T follicular helper cell (primary cell): ENCODE data around the gene KCNIP3.

Experiments used
- DNase-seq: peaks from one replicate; pipeline ENCODE4 v3.0.0-alpha.2; 2020; ENCODE audit warnings: low read depth

The KCNIP3 gene

DNA sequence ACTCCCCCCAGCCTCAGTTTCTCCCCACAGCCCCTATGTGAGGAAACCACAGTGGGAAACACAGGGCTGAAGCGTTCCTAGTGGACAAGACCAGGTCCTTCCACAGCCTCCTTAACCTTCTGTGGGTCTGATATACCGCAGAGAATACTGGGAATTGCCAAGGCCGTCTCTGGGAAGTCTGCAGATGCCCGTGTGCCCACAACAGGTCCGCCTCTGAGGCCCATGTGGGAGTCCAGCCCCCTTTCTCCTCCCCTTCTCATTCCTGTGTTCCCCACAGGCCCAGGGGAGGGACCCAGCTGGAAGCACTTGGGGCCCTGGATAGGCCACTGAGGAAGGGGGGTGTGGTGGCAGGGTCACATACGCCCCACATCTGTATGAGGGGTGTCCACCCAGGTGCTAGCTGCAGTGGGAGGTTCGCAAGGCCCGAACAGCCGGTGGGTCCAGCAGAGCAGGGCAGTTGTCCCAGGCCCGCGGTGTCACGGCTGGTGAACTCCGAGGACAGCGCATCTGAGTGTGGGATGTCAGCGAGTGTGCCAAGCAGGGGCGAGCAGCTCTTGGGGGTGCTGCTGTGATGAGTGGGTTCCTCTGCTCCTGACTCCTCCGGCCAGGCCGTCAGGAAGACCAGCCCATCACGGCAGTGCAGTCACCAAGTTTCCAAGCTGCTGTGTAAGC, 2.4 kb upstream of the KCNIP3 start:
- no peak for DNase-seq

- DNase-seq = no peak
These were observed 1.8 kb upstream of the KCNIP3 start for GRCh38 chr2:95295376-95295775.

- no peak for DNase-seq
These were observed 1.1 kb upstream of the KCNIP3 start for GRCh38 chr2:95296011-95296410.

GRCh38 chr2:95297639-95298395, 670 bp downstream of the KCNIP3 start:
- DNase-seq = no peak

DNA sequence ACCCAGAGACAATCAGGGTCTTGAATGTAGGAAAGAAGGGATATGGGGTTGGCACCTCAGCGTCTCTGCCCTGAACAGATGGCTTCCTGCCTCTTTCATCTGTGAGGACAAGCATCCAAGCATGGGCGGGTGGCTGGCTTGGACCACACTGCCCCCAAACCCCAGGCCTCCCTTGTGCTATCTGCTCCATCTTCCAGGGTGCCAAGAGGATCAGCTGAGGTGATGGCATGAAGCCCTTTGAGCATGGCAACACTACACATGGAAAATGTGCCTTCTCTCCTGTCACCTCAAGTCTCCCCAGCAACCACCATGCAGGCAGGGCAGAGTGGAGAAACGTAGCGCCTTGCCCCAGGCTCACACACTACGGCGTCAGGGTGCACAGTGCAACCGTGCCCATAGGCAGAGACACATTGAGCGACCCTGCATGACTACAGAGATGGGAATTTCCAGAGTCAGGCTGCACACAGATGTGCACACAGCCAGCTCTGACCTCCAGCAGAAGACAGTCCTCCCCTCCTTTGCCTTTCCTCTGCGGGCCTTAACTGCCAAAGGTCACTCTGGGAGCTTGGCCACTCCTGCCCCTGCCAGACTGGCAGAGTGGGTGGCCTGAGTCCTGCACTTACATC, 1.5 kb downstream of the KCNIP3 start:
- DNase-seq = no peak

DNA sequence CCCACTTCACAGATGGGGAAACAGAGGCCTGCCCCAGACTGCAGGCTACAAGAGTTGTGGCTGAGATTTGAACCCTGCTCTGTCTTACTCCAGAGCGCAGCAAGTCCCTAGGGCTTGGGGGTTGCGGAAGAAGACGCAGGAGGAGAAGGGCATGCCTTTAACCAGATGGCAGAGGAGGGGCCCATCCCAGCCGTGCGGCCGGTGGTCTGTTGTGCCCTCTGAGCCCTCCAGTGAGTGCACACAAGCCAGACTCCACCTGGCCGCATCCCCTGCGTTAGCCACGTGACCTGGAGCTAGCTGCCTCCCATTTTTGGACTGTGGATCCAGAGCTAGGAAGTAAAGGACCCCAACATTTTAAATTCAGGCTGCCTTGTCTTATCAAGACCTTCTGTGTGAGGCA, 2.8 kb downstream of the KCNIP3 start:
- no peak for DNase-seq

DNA sequence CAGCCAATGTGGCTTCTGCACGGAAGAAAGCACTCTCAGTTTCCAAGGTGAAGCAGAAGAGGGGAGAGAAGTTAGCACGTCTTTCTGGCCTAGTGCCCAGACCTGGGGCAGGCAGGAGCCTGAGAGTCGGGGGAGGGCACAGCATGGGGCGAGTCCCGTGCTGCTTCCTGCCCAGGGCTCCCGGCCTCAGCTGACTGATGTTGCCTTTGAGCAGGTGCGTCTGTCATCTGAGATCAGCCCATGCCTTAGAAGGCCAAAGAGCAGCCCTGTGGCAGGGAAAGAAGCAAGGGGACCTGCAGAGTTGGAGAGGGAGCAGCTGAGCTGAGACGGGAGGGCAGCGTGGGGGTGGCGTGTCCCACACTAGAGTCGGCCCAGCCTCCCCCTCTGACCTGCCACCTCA, 3.3 kb downstream of the KCNIP3 start:
- DNase-seq = no peak

DNA sequence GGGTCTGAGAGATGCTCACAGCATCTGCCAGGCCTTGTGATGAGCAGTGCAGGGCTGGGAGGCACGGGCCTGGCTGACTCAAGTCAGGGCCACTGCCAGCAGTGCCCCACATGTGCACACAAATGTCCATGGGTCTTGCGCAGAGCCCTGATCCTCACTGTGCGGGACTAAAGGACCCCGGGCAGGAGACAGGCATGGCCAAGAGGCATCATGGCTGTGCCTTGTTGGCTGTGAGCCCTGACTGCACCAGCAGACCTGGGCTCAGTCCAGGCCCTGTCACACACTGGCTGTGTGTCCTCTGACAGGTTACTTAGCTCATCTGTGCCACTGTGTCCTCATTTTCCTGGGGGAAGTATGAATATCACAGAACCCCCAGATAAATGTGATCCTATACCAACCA, 4.0 kb downstream of the KCNIP3 start:
- DNase-seq = no peak

GRCh38 chr2:95301876-95302641, 4.9 kb downstream of the KCNIP3 start:
- no peak for DNase-seq

- DNase-seq = no peak
These were observed 6.2 kb downstream of the KCNIP3 start for GRCh38 chr2:95303191-95303919.

DNA sequence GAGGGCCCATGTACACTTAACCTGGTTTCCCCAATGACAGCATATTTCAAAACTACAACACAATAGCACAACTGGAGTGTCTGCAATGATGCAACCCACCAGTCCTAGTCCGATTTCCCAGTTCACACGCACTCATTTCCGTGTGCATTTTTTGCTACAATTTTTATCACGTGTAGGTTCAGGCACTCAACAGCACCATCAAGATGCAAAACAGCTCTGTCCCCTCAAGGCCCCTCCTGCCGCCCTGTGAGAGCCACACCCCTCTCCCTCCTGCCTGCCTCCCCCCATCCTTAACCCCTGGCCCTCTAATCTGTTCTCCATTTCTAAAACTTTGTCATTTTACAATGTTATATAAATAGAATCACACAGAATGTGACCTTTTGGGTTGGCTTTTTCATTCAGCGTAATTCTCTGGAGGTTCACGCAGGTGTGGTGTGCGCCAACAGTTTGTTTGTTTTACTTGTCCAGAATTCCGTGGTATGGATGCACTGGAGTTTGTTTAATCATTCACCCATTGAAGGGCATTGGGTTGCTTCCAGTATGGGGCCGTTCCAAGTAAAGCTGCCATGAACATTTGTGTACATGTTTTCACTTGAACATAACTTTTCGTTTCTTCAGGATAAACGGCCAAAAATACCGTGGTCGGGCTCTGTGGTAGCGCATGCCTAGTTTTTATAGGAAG, 8.4 kb downstream of the KCNIP3 start:
- no peak for DNase-seq

DNA sequence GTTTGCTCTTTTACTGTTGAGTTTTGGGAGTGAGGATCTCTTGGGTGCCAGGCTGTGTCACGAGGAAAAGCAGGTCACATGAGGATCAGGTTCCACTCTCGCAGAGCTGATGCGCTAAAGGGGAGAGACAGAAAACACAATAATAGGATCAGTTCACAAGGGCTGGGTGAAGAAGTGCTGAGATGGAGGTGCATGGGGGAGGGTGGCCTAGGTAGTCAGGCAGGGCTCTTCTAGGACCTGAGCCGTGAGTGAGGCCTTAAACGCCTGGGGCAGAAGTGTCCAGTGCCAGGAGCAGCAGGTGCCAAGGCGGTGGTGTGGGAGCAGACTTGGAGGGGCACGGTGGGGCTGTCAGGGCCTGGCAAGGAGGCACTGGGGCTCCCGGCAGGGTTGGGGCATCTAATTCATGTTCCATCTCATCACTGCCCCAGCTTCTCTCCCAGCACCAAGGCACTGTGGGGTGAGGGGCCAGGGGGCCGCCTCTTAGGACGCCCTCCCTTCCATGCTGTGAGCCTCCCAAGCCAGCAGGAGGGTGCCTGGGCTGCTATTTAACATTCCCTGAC, 9.3 kb downstream of the KCNIP3 start:
- DNase-seq = no peak

DNA sequence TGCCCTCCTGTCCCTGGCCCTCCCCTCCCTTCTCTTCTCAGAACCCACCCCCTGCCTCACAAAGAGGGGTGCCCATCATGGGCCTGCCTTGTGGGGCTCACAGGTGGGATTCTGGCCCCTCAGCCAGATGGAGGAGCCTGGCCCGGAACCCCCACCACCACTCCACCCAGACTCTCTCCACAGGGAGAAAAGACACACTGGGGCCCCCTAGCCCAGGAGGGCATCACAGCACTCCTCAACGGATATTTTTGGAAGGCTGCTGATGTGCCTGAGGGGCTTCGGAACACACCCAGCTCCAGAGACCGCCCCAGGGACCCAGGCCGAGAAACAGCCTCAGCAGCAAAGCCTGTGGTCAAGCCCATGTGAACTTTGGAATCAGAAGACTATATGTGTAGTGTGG, 9.9 kb downstream of the KCNIP3 start:
- DNase-seq = no peak

GRCh38 chr2:95307878-95308277, 10.7 kb downstream of the KCNIP3 start:
- no peak for DNase-seq

DNA sequence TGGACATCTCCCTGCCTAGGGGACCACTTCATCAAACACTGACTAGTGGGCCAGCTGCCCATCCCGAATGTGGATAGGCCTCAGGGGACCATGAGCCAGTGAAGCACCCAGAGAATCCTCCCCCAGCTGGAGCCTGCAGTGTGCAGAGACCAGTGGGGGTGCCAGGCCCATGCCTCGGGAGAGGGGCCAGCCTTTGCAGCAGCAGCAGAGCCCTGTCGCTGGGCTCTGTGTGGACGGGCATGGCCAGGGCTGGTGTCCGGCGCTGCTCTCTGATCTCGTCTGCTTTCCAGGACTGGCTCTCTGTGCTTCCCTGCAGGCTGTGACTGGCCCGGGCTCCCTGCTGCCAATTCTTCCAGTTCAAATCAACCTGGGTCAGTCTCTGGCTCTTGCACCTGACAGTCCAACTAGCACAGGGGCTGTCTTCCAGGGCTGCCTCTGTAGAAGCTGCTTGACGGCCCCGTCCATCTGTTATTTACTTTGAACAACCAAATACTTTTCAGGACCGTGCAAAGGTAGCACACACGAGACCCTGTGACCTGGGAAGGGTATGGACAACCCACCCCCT, 11.4 kb downstream of the KCNIP3 start:
- DNase-seq = no peak

- no peak for DNase-seq
These were observed 12.5 kb downstream of the KCNIP3 start for GRCh38 chr2:95309599-95309998.

DNA sequence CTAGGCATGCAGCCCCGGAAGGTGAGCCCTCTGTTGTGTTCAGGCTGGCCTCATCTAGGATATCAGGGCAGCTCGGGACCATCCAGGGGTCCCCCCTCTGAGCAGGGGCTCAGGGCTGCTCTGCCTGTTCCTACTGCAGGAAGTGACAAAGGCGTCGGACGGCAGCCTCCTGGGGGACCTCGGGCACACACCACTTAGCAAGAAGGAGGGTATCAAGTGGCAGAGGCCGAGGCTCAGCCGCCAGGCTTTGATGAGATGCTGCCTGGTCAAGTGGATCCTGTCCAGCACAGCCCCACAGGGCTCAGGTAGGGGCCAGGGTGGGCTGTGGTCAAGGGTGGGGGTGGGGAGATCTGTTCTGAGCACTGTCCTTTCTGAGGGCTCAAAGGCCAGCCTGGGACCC, 13.1 kb downstream of the KCNIP3 start:
- DNase-seq = no peak

DNA sequence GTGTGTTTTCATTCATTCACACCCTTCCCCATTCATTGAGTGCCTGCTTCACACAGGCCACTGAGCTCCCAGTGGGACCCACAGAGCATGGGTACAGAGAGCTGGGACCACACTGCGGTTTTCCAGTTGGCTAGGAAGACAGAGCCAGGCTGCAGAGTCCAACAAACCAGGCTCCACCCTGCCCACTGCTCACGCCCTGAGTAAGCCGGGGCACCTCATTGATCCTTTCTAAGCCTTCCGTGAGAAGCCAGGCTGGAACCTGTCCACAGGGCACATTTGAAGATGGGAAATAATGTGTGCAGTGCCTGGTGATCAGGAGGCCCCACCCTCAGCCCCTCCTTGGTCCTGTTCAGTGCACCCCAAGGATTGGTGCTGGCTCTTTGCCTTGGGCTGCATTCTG, 13.5 kb downstream of the KCNIP3 start:
- DNase-seq = no peak

- no peak for DNase-seq
These were observed 14.8 kb downstream of the KCNIP3 start for GRCh38 chr2:95311815-95312542.
